GM19467 (cell line): ENCODE measurements around the gene RAB43.
"Not testable (repeated sequence)": the region's sequence is repeated elsewhere in the genome, so short reads cannot be mapped to it uniquely, and the experiment has no call there.

Experiments
- ATAC-seq: cut with Tn5 transposase; IDR thresholded peaks from one replicate; pipeline ENCODE4 v1.9.1; 2021; ENCODE audit warnings: mild to moderate bottlenecking, moderate library complexity; ENCODE audit not compliant: unreplicated experiment

The RAB43 gene

DNA sequence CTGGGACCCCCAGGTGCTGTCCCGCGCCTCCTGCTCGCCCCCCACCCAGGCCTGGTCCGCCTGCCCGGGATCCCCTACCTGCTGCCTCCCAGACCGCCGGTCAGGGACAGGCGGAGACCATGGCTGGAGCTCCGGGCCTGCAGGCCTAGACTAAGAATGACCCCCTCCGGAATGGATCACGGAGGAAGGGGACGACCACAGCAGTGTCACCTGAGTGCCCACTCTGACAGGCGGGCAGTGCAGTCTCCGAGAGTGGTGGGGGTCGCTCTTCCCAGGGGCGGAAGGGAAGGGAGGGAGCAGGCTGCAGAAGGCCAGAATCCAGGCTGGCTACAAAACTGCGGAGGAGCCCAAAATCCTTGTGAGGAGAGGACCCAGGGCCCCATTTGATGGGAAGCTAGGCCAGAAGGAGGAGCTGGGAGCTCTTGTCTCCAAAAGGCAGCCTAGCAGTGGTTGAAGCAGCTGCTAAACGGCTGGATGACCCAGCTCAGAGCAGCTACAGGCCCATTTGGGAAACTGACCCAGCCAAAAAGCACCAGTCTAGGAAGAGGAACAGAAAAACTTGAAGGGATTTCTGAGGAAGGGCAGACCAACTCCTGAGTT is 908 bp upstream of the RAB43 start:
- ATAC-seq, result no peak

DNA sequence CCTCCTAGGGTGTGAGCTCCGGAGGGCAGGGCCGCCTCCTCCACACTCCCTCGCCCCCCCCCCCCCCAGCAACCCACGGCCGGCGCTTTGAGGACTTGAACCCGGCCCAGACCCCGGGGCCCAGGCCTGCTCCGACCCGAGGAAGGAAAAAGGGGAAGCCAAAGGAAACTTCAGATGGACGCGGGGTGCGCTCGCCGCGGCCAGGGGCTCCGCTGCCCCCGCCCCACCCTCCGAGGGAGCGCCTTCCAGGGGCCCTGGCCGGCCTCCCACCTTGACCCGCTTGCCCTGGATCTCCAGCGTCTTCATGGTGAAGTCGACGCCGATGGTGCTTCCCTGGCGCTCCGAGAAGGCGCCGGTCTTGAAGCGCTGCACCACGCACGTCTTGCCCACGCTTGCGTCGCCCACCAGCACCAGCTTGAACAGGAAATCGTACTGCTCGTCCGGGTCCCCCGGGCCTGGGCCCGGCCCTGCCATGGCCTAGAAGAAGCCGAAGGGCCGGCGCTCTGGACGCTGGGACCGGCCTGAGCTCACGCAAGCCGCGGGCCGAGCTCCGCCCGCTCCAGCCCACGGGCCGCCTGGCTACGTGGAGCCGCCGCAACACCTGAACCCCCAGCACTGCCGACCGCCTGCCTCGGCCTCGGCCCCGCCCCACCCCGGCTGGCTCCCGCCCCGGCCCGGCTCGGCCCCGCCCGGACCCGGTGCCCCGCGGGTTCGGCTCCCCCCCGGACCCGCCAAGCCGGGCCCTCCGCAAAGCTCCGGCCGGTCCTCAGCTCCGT is 400 bp downstream of the RAB43 start:
- peak; percentile 22 for ATAC-seq

DNA sequence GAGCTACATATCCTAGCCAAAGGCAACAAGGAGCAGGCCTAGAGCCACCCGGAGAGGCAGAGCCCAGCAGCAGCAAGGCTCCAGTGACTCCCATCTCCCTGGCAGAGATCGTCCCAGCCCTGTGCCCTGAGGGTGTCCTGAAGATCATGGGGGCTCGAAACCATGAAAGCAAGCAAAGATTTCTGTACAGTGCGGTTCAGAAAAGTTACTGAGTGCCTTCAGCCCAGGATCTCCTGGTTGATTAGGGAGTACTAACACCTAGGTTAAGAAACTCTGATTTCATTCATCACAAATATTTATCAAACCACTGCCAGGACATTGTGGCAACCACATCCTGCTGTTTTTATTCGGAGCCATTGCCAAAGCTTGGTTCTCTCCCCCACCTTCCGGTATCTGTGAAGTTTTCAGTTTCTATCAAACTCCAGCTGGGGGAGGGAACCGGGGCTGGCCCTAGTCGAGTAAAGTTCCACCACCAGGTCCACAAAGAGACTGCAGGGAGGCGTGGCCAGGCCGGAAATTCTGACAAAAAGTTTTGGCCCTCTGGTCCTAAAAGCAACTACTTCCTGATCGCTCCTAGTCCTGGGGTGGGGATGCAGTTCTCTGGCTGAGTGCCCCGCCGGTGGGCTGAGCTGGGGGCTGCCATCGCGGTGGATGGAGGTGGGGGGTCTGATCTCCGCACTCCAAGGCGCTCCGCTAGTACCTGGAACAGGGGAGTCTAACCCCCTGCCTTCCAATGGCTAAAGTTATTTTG is 1.2 kb downstream of the RAB43 start:
- peak; percentile 54 for ATAC-seq

DNA sequence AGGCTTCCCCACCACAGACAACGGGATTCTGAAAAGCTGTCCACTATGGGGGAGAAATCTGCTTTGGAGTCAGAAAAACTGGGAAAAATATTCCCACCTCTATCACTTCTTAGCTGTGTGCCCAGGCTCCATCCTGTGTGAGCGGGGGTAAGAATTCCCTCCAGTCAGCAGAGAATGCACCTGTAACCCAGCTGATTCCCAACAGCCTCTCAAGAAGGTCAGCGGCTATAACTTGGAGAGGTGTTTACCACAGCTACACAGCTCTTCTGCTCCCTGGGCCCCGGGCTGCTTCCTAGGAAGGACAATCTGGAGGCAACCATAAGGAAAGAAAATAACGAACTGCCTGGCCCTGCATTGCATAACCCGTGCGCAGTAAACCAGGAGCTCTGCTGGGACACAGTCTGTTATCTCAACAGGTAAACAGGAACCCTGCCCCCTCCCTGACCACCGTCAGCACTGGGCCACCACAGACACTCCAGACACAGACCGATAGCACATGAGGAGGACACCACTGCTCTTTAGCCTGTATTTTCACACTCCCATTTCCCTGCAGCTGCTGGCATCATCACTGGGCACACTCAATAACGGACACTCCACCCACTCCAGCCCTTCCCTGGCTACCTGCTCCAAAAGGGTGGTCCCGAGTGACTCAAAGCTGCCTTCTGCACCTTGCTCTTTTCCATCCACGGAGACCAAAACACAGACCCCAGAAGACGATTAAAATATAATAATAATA is 2.1 kb downstream of the RAB43 start:
- ATAC-seq, result no peak

DNA sequence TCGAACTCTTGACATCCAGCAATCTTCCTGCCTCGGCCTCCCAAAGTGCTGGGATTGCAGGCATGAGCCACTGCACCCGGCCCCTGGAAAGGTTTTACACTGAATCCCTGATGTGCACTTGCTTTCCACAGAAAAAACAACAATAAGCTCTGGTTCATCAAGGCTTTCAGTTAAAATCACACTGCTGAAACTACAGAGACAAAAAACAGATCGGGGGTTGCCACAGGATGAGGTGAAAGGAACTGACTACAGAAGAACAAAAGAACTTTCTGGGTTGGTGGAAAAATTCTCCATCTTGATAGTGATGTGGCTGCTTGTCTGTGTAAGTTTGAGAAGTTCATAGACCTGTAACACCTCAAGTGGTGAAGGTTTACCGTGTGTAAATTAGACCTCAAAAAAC is 2.9 kb downstream of the RAB43 start:
- no peak for ATAC-seq

DNA sequence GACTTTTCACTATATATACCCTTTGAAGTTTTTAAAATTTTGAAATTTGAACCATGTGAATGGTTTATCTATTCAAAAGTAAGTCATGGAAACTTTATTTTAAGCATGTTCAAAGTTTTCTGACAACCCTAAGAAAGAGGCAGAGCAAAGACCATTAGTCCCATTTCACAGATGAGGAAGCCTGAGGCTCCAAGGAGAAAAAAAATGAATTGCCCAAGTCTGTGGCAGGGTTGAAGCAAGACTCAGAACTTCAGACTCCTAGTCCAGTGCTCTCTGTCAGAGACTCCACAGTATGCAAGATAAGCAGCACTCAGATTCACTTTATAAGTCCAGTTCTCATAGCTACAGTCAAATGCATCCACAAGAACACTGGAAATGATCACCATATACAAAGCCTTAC is 4.5 kb downstream of the RAB43 start:
- no peak for ATAC-seq

DNA sequence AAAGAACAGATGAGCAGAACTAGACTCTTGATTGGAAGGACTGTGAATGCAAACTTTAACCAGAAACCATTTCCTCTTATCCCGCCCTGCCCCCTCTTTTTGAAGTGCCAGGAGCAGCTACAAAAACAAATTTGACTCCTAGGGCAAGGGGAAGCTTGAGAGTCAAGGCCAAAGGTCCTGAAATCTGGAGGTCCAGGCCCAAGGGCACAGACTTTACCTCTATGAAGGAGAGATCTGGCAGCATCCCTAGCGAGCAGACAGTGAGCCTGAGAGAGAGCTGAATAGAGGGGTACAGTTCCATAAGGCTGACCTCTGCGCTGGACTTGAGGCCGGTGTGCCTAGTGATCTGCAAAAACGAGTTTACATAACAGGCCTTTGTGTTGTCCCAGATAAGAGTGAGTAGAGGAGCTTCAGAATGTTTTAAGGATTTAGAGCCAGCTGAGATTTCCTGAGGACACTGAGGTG is 5.1 kb downstream of the RAB43 start:
- ATAC-seq, result no peak

DNA sequence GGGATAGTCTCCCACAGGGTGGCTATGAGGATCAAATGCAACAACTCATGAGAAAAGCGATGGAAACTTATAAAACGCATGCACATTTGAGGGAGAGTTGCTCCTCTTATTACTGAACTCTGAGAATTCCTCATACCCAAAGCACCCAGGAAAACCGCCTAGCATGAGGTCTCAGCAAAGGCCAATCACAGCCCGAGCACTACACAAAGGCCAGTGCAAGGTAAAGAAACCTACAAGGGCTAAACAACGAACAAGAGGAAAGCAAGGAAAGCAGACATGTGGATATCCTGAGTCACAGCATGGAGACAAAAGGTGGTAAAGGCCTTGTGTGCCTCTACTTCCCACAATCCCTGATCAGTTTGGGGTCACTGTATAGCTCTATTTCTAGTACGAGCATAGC is 7.1 kb downstream of the RAB43 start:
- ATAC-seq, result no peak

DNA sequence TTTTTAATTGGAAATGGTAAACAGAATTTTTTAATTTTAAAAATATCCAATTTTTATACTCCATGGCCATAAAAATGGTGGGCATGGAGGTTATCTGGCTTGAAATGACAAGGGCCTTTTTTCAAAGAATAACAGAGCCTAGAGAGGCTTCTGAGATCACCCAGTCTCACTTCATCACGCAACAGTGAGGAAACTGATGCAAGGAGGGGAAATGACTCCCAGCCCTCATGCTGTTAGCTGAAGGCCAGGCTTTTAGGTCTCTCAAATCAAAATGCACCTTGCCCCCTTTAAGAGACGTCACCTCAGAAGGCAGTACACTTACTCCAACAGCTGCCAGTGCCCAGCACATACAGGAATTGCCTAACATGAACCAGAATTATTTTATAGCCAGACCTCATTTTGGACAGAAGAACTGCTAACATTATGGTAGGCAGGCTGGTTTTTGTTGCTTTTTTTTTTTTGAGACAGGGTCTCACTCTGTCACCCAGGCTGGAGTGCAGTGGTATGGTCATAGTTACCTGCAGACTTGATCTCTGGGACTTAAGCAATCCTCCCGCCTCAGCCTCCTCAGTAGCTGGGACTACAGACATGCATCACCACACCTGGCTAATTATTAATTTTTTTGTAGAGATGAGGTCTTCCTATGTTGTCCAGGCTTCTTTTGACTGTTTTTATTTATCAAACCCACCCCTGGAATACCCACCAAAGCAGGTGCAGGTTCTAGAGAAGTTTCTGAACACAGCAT is 9.1 kb downstream of the RAB43 start:
- no peak for ATAC-seq

DNA sequence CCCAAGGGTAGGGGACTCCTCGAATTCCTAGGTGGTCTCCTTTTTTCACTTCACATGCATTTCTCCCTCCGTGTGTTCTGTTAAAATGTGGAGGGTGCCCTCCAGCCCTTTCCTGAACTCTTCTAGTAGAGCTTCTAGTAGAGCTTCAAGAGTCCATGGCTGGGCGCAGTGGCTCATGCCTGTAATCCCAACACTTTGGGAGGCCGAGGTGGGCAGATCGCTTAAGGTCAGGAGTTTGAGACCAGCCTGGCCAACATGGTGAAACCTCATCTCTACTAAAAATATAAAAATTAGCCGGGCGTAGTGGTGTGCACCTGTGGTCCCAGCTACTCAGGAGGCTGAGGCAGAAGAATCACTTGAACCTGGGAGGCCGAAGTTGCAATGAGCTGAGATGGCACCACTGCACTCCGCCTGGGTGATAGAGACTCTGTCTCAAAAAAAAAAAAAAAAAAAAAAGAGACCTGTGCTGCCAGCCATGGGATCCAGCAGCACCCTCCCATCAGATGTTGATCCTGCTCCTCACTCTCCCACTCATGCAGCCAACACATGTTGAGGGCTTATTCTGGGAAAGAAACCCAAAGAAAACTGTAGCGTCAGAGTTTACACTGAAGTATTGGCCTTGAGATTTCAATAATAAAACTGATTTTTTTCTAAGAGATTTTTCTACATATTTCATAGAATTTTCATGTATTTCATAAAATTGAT is 10.4 kb downstream of the RAB43 start:
- not testable (repeated sequence) for ATAC-seq

DNA sequence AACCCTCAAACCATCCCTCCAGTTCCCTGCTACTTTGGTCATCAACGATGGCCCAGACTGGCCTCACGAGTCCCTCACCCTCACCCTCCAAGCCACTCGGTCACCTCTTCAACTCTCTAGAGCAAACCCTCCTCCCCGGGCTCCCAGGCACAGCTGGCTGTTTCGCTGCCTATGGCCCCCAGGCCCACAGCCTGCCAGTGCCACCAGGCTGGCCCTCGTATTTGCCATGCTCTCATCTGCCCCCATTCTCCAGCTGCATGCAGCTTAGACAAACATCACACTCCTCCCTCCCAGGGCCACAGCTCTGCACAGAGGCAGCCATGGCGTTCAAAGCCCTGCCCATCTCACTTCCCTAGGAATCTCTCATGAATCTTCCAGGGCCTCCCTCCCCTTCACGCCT is 13.8 kb downstream of the RAB43 start:
- no peak for ATAC-seq

DNA sequence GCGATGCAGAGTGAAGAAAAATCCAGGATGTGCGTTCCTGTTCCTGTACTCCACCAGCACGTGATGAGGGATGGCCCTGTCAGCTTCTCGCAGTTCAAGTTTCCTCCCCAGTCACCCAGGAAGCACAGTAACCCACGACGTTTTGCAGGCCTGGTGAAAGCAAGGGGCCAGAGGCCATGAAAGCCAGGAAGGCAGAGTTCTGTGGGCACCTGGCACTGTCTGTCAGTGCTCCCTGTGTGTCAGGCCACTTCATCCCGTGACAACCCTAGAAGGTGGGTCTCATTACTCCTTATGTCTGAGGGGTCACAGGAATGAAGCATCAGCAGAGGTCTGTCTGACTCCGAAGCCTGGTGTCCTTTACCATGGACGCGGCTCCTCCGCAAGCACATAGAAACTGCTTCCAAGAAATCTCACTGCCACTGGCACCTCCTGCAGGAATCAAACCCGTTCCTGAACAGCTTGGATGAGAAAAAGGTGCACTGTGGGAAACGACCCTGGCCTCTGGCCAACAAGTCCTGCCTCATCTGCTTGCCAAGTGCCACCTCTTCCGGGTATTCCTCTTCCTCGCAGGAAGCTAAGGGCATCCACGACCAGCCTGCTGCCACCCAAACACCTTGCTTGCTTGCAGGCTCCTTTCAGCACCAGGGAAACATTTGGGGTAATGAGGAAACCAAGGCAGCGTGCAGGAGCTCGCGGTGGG is 14.6 kb downstream of the RAB43 start:
- no peak for ATAC-seq

DNA sequence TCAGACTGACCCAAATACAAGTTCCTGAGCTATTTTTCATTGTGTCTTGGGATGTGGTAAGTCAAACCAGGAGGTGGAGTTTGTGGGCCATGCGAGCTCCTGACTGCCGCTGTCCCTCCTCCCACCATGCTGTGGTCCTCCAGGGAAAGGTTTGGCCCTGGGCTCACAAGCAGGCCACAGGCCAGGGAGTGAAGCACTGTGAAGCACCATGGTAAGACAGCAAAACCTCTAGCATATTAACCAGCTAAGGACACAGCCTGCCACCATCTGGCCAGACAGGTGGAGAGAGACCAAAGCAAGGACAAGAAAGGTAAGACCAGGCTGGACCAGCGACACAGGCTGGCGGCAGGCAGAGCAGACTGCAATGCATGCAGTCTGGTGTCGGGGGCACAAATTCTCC is 15.3 kb downstream of the RAB43 start:
- no peak for ATAC-seq

DNA sequence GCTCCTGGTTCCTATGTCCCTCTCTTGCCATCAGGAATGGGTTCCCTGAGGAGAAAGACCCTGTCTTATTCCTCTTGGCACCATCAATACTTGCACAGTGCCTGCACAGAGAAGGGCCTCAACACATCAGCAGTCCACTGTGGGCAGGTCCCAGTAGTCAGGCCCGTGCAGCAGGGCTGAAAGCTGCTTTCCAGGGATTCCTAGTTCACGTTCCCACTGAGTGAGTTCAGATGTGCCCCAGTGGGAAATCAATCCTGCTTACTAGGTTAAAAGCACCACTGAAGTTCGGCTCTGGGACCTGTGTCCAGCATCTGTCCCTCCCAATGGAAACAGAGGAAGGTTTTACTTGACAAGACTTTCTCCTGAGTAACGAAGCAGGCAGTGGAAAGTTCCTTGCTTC is 15.7 kb downstream of the RAB43 start:
- no peak for ATAC-seq

DNA sequence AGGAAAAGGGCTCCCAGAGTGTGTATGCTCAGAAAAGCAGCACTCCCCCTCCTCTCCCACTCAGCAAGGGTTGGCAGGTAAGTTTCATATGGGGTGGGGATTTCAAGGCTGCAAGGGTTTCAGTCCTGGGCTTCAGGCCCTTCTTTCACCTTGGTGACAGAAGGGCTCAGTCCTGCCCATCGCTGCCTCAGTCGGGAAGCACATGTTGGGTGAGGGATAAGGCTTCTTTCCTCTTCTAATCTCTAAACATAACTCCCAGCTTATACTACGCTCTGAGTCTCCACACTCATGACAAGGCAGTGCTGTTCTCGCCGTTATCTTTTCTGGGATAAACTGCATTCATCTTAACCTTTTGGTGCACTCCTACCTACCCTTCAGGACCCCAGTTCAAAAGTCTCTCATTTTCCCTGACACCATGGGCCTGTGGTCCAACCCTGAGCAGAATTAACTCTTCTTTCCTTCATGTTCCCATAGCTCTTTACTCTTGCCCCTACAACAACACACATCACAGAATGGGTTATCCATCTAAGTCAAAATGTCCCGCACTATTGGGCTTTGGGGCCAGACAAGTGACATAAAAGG is 17.0 kb downstream of the RAB43 start:
- no peak for ATAC-seq

DNA sequence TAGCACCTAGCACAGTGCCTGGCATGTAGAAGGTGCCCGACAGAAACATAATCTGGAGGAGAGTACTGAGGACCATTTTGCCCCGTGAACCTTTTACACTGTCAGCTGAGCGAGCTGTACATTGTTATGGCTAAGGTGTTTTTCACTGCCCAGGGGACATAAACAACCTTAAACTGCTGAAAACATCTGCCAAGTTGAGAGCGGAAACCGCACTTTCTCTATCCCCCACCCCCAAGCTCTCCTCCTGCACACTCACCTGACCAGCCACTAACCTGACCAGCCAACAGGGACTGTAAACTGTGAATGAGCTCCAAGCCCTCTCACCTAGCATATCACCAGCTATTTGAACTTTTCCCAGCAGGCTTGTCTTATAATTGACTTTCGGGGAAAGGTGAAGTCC is 17.6 kb downstream of the RAB43 start:
- no peak for ATAC-seq

DNA sequence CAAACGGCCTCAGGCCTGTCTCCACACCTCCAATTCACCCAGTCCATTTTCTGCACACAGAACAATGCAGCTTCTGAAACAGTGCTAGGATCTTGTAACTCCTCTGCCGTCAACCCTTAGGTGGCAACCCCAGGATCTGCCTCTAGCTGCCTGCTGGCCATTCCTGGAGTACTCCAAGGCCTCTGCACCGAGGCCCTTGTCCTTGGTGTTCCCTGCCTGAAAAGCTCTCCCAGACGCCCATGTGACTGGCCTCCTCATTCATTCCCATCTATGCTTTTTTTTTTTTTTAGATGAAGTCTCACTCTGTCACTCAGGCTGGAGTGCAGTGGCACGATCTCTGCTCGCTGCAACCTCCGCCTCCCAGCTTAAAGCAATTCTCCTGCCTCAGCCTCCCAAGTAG is 18.3 kb downstream of the RAB43 start:
- ATAC-seq, result no peak

DNA sequence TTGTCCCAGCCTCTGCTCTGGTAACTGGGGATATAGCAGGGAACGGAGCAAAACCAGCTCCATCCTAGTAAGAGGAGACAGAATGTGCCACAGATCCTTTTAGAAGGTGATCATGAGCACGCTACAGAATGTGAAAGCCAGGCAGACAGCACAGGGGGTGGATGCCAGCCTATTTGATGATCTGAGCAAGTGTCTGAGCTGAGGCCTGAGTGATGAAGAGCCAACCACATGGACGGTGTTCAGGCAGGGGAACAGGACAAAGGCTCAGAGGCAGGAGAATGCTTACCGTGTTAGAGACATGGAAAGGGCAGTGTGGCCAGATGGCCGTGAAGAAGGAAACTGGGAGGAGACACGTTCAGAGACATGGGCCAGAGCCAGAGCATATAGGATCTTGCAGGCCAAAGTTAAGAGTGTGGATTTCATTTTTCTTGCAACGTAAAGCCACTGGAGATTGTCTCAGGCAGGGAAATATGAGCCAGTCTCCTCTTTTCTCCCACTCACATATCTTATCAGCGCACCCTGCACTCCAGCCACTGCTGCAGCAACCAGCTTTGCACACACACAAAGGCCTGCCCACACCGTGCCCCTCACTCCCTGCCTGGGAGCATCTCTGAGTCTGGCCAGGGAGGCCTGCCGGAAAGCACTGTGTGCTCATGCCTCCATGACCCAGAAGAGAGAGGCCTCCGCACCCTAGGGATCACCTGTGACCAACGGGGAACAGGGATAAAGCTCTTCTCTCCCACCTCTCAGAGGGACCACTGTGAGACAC is 20.1 kb downstream of the RAB43 start:
- no peak for ATAC-seq
